Peyer's patch (tissue), 4 donors: ENCODE data around the gene IQSEC3.

Source experiments
- POLR2A ChIP-seq, 2 donors: fragments of 450-650 bp; IDR thresholded peaks; one replicate each; pipeline ENCODE4 v1.5.1; 2017; ENCODE audit warnings: antibody characterized with exemption in 2 of 2, mild to moderate bottlenecking in 2 of 2, moderate library complexity in 2 of 2
- TF ChIP-seq, protein P1 (sequence below), 6 experiments: fragments of 450-650 bp in 4 of 6; fragments of 200-600 bp in 2 of 6; sonication (generic) in 1 of 6; IDR thresholded peaks; one replicate each; pipeline ENCODE4 v1.5.1; 2017 to 2019; ENCODE audit warnings: antibody characterized with exemption in 6 of 6, mild to moderate bottlenecking in 3 of 6, moderate library complexity in 1 of 6

DNA sequence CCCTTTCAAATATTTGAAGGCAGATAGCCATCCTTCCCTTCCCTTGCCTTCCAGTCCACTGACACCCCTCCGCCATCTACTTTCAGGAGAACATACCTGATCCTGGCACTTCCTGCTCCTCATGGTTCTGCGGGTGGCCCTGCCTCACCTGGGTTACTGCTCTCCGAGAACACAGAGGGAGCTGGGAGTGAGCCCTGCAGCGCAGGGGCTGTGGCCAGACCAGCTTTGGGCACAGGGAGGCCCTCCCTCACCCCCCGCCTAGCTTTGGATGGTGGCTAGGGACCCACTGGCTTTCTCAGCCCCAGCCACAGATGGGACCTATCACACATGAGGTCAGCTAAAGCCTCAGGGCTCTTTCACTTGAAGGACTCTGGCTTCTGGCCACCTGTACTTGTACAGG is 12.4 kb downstream of the IQSEC3 start:
- TF ChIP-seq, protein P1, sequence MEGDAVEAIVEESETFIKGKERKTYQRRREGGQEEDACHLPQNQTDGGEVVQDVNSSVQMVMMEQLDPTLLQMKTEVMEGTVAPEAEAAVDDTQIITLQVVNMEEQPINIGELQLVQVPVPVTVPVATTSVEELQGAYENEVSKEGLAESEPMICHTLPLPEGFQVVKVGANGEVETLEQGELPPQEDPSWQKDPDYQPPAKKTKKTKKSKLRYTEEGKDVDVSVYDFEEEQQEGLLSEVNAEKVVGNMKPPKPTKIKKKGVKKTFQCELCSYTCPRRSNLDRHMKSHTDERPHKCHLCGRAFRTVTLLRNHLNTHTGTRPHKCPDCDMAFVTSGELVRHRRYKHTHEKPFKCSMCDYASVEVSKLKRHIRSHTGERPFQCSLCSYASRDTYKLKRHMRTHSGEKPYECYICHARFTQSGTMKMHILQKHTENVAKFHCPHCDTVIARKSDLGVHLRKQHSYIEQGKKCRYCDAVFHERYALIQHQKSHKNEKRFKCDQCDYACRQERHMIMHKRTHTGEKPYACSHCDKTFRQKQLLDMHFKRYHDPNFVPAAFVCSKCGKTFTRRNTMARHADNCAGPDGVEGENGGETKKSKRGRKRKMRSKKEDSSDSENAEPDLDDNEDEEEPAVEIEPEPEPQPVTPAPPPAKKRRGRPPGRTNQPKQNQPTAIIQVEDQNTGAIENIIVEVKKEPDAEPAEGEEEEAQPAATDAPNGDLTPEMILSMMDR (IDR thresholded peaks at IDR 0.05) = no peak
- TF ChIP-seq POLR2A (IDR thresholded peaks at IDR 0.05) = no peak
